Mucosa of stomach (tissue), 1 donor: ENCODE results near the gene DNAJB6.

Source experiments
- H3K27me3 ChIP-seq: one replicate; pipeline ENCODE4 v1.7.0; 2013; ENCODE audit warnings: mild to moderate bottlenecking, low read length; ENCODE audit not compliant: control insufficient read depth, insufficient read depth
- H3K36me3 ChIP-seq: one replicate; pipeline ENCODE4 v1.7.0; 2013; ENCODE audit warnings: low read length; ENCODE audit not compliant: control insufficient read depth, insufficient read depth
- H3K4me1 ChIP-seq: one replicate; pipeline ENCODE4 v1.7.0; 2013; ENCODE audit warnings: mild to moderate bottlenecking, low read length; ENCODE audit not compliant: control insufficient read depth, insufficient read depth
- H3K4me3 ChIP-seq: one replicate; pipeline ENCODE4 v1.7.0; 2013; ENCODE audit warnings: low read length
- H3K9ac ChIP-seq: one replicate; pipeline ENCODE4 v1.7.0; 2013; ENCODE audit warnings: mild to moderate bottlenecking, low read length, moderate library complexity
- H3K9me3 ChIP-seq: one replicate; pipeline ENCODE4 v1.7.0; 2013; ENCODE audit warnings: mild to moderate bottlenecking, low read length, moderate library complexity; ENCODE audit not compliant: control insufficient read depth
- donor health status: Pancreatic carcinoma.

Gene DNAJB6

DNA sequence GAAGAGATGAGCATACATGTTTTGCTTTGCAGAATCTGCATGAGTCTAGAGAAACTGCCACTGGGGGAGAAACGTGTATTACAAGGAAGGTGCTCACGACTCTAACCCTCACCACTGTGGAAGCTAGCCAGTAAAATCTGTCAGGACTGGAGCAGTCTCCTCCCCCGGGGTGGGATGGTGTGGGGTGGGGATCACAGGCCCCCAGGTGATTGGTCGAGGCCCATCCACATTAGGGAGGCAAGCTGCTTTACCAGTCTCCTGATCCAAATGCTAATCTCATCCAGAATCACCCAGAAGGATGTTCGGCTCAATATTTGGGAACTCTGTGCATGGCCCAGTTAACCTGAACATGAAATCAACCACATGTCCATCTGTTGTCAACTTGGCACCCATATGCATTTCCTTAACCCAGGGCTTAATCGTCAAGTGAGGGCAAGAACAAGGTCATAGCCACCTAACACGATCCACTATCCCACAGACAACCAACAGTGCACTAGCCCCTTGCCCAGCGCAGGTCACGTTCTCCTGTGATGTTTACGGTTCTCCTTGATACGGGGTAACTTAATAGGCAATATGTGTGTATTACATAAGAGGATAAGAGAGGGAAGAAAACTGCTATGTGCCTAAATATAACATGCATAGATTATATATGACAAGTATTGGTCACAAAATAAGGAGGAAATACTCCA, 40.8 kb downstream of the DNAJB6 start:
- H3K9ac ChIP-seq, result no peak overlapping the region
- no peak overlapping the region for H3K4me3 ChIP-seq
- H3K27me3 ChIP-seq, result no peaks in the 10 kb centered on the region
- no peaks in the 10 kb centered on the region for H3K36me3 ChIP-seq
- peaks cover 20% of the 10 kb centered on the region for H3K4me1 ChIP-seq
- no peaks in the 10 kb centered on the region for H3K9me3 ChIP-seq

DNA sequence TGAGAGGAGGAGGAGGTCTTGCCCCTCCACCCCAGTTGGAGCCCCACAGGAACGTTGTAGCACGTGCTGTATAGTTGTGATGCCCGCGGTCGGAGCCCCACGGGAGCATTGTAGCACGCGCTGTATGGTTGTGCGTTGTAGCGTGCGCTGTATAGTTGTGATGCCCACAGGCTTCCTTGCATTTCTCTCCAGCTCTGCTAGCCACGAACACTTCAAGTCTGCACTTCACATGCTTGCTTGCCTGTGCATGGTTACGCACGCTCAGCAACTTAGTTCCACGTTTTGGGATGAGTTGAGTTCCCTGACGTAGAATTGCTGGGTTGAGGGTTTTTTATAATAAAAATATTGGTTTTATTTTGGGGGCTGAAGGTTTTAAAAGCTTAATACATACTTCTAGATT, 41.6 kb downstream of the DNAJB6 start:
- Histone ChIP-seq H3K36me3 (no peaks in the 10 kb centered on the region), H3K4me3 (no peak overlapping the region)

DNA sequence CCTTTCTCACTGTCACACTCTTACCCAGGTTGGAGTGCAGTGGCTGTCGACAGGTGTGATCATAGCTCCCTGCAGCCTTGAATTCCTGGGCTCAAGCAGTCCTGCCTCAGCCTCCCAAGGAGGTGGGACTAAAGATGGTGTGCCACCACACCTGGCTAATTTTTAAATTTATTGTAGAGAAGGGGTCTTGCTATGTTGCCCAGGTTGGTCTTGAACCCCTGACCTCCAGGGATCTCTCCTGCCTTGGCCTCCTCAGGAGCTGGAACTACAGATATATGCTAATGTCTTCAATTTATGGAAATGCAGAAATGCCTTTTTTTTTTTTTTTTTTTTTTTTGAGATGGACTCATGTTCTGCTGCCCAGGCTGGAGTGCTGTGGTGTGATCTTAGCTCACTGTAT, 42.7 kb downstream of the DNAJB6 start:
- Histone ChIP-seq H3K36me3 (no peaks in the 10 kb centered on the region), H3K9me3 (no peaks in the 10 kb centered on the region), H3K9ac (no peak overlapping the region), H3K4me3 (no peak overlapping the region), H3K27me3 (no peaks in the 10 kb centered on the region), H3K4me1 (peaks cover 13% of the 10 kb centered on the region)

More for the DNA sequence above, 41.6 kb downstream of the DNAJB6 start:
- H3K27me3 ChIP-seq, result no peaks in the 10 kb centered on the region
- peaks cover 12% of the 10 kb centered on the region for H3K4me1 ChIP-seq
- no peak overlapping the region for H3K9ac ChIP-seq
- H3K9me3 ChIP-seq, result no peaks in the 10 kb centered on the region

DNA sequence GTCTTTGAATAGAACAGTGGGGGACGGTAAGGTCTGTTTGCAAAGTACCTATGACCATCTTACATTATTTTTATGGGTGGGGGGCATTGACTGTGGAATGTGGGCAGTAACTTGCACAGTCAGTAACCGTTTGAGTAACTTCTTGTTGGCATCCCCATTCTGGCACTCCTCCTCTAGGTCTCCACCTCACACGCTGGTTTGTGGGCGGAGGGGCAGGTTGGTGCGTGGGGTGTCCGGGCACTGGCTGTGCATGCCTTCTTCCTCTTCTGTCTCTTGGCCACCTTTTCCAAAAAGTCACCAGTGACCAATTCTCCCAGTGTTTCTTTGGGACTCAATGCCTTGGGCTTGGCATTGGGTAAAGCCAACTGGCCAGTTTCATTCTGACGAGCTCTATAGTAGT, 43.6 kb downstream of the DNAJB6 start:
- Histone ChIP-seq H3K9me3 (no peaks in the 10 kb centered on the region), H3K27me3 (no peaks in the 10 kb centered on the region), H3K4me1 (peaks cover 12% of the 10 kb centered on the region), H3K36me3 (no peaks in the 10 kb centered on the region), H3K9ac (no peak overlapping the region), H3K4me3 (no peak overlapping the region)

DNA sequence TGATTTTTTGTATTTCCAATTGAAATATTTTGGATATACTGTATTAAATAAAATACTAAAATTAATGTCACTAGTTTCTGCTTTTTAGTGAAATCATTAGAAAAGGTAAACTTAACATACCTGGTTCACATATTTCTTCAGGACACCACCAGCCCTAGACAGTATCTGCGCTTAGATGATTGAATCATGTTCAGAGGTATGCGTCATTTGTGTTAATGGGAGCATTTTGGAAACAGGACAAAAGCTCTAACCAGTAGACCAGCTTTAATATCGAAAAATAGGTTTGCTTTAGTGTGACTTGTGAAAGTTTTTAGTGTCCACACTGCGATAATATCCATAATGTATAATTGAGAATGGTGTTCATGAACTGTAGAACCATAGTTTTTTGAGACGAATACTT, 47.1 kb downstream of the DNAJB6 start:
- Histone ChIP-seq H3K36me3 (no peaks in the 10 kb centered on the region), H3K4me3 (no peak overlapping the region), H3K27me3 (no peaks in the 10 kb centered on the region), H3K9ac (no peak overlapping the region), H3K9me3 (no peaks in the 10 kb centered on the region), H3K4me1 (peaks cover 12% of the 10 kb centered on the region)

DNA sequence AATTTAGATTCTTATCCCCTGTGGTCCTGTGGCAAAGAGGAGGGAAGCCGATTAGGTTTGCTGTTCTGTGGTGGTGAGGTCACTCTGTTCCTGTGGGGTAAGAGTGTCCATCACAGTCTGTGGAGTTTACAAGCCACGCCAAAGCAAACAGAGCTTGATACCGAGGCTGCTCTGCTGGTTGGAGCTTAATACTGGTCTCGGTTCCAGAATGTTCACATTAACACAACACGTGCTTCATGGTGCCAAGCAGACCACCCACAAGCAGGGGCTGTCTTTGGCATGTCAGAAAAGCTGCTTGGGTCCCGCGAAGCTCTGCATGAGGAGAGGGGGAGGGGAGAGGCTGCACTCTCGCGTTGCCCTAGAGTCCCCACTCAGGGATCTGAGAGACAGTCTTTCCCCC, 47.5 kb downstream of the DNAJB6 start:
- Histone ChIP-seq H3K4me1 (peaks cover 12% of the 10 kb centered on the region), H3K9me3 (no peaks in the 10 kb centered on the region), H3K4me3 (no peak overlapping the region), H3K36me3 (no peaks in the 10 kb centered on the region), H3K9ac (no peak overlapping the region), H3K27me3 (no peaks in the 10 kb centered on the region)

DNA sequence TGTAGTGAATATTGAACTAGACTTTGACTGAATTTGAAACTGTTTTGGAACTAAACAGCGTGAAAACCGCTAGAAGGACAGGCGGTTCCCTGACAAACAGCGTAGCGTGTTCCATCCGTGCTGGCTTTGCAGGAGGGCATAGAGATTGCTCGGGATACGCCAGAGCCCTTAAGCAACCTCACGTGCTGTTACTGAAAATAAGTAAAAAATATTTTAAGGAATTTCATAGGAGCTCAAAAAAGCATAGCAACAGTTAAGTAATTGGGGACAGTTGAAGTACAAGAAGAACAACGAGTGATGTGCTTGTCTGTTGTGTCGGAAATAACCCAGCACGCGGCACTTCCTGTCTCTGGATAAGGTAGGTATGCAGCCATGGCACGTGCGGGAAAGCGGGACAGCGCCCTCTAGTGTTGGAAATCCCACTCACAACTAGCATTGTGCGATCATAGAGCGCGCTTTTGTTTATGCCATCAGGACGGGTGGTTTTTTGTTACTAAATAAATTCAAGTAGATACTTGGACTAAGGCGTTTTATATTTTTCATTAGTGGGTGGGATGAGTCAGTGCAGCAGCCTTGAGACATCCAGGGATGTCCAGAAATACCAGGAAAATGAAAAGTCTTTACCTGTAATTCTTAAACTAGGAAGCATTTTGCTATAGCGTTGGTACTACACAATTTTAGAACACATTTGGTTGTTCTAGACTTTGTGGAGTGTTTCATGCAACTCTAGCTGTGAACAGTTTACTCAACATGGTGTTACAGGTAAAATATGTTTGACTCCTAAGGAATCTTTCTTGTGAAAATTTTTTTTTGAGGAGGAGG, 50.4 kb downstream of the DNAJB6 start:
- H3K4me3 ChIP-seq, result no peak overlapping the region
- H3K9me3 ChIP-seq, result no peaks in the 10 kb centered on the region
- H3K27me3 ChIP-seq, result no peaks in the 10 kb centered on the region
- peaks cover 3% of the 10 kb centered on the region for H3K36me3 ChIP-seq
- peaks cover 12% of the 10 kb centered on the region for H3K4me1 ChIP-seq
- H3K9ac ChIP-seq, result no peak overlapping the region

DNA sequence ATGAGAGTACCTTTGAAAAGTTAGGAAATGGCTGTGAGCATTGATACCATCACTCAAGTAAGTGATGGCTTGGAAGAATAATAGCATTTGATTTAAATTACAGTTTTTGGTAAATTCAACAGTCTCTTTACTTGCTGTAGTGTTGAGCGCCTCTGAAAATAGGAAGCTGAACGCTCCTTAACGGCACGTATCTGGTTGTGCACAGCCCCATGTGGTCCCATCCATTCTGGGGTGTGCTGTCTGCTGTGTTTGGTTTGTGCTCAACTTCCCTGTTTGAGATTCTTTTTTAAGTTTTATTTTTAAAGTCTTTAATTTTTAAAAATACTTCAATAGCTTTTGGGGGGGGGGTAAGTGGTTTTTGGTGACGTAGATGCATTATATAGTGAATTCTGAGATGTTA, 51.5 kb downstream of the DNAJB6 start:
- Histone ChIP-seq H3K4me3 (no peak overlapping the region), H3K27me3 (no peaks in the 10 kb centered on the region), H3K4me1 (peaks cover 12% of the 10 kb centered on the region), H3K9ac (no peak overlapping the region), H3K36me3 (peaks cover 3% of the 10 kb centered on the region), H3K9me3 (no peaks in the 10 kb centered on the region)

DNA sequence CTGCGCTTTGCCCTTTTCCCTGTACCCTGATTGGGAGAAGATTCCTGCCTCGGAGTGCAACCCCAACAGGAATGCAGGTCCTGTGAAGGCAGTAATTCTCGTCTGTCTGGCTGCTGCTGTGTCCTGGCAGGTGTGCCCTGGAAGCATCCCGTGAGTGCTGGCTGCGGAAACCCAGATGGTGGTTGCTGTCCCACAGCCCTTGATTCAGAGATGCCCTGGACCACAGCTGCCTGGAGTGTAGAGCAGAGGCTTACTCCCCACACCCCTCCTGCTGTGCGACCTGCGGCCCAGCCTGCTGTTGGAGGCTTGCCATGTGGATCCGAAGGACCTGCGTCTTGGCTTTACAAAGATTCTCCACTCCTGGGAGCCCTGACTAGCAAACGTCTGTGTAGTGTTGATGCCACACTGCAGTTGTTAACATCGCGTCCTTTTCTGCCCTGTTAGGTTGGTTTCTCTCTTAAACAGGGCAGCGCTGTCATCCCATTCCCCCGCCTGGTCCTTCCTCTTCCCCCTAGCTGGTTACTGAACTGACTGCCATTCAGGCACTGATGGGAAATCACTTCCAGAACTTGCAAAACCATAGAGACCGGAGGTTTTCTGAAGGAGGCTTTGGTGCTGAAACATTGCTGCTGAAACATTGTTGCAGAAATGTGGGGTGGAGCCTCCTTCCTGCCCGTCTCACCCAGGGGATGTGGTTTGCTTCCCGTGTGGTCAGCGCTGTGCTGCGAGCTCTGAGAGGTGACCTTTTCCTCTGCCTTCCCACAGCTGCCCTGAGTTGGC, 53.3 kb downstream of the DNAJB6 start:
- Histone ChIP-seq H3K4me3 (no peak overlapping the region), H3K4me1 (no peaks in the 10 kb centered on the region), H3K36me3 (peaks cover 3% of the 10 kb centered on the region), H3K9ac (no peak overlapping the region), H3K9me3 (no peaks in the 10 kb centered on the region), H3K27me3 (no peaks in the 10 kb centered on the region)

DNA sequence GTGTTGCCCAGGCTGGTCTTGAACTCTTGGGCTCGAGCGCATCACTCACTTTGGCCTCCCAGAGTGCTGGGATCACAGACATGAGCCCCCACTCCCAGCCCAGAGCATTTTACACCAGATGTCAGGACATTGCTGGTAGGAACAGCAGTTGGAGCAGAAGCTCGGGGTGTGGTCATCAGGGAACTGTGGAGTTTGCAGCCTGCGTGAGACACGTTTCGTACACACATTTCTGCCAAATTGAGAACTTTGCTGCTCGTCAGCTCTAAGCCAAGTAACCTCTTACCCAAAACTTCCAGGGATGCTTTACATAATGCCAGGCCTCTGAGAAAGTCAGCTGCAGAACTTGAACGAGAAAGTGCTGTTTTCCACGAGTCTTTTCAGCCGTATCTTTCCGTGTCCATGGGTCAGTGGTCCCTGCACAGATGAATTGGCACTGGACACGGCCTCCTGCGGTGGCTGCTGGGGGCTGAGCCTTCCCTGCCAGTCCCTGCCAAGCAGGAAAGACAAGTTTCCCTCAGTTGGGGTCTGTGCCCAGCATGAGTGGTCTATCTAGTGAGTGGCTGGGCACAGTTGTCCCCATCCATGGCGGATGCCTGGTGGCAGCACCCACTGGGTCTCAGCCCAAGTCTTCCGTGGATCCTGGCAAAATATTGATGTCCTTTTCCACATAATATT, 54.4 kb downstream of the DNAJB6 start:
- peaks cover 3% of the 10 kb centered on the region for H3K36me3 ChIP-seq
- no peaks in the 10 kb centered on the region for H3K27me3 ChIP-seq
- H3K4me1 ChIP-seq, result no peaks in the 10 kb centered on the region
- no peak overlapping the region for H3K4me3 ChIP-seq
- H3K9ac ChIP-seq, result no peak overlapping the region
- H3K9me3 ChIP-seq, result no peaks in the 10 kb centered on the region

DNA sequence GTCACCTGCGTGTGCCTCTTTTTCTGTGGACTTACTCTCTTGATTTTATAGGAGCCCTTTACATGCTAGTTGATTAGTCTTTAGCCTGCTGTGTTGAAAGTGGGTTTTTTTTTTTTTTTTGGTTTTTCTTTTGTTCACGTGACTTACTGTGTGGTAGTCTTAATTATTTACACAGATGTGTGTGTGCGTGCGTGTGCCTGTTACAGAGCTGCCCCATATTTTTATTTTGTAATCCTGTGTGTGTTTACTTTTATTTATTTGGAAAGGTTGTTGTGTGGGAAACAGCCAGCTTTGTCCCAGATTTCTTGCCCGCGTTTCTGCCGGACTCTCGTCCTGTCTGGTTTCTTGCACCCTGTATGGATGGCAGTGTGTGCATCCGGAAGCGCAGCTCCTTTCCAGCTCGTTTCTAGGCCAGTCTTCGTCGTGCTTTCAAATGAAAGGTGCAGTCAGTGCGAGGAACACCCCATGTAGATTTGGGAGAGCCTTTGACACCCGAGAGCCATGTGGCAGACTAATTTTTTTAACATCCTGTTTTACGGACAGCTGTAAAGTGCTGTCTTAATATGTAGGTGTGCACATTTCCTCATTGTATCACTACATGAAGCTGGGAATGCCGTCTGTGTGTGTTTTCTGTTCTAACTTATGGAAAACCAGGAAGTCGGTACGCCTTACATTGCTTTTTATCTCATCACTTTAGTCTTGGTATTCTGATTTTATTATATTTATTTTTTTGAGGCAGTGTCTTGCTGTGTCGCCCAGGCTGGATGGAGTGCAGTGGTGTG, 55.6 kb downstream of the DNAJB6 start:
- H3K9ac ChIP-seq, result no peak overlapping the region
- H3K27me3 ChIP-seq, result no peaks in the 10 kb centered on the region
- H3K4me3 ChIP-seq, result no peak overlapping the region
- H3K36me3 ChIP-seq, result peaks cover 3% of the 10 kb centered on the region
- no peaks in the 10 kb centered on the region for H3K9me3 ChIP-seq
- no peaks in the 10 kb centered on the region for H3K4me1 ChIP-seq
